NCI-H146 treated with DMSO at 0.1 percent for 48 hours (cell line): Measurements from ENCODE around the gene TTLL11.
"Not testable (repeated sequence)": the region's sequence is repeated elsewhere in the genome, so short reads cannot be mapped to it uniquely, and the experiment has no call there.

ENCODE experiments used
- DNase-seq: peaks from one replicate; lab custom pipeline; 2025; ENCODE audit not compliant: unreplicated experiment; lab: John Stamatoyannopoulos, UW

TTLL11 gene

DNA sequence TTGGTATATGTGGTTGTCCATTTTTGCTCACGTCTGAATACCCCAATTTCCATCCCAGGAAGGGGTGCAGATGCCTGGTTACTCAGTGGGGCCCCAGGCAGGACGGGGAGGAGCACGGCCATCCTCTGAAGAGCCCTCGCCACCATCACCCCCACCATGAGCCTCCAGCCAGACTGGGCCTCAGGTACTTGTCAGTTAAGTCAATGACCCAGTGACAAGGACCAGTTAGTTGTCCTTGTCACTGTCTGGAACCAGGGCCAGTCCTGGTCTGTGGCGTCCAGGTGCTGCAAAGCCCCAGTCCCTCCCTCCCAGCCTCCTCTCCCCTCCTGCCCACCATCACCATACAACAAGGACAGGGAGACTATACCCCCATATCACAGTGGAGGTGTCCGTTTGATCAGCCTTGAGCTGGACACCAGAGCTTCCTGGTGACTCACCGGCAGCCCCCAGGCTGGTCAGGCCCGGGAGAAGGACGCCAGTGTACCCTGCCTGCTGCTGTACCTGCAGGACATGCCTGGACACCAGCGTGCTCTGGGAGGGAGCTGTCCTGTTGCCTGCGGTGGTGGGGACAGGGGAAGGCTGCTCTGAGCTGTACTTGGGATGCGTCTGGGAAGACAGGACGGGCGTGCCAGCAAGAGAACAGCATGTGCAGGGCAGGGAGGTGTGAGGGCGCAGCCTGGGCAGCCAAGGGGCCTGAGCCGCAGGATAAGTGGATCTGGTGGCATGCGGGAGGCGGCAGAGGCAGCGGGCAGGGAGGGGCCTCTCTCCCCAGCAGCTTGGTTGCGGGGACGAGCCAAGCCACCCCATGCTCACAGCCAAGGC lies 32.6 kb upstream of the TTLL11 start:
- no peak for DNase-seq

DNA sequence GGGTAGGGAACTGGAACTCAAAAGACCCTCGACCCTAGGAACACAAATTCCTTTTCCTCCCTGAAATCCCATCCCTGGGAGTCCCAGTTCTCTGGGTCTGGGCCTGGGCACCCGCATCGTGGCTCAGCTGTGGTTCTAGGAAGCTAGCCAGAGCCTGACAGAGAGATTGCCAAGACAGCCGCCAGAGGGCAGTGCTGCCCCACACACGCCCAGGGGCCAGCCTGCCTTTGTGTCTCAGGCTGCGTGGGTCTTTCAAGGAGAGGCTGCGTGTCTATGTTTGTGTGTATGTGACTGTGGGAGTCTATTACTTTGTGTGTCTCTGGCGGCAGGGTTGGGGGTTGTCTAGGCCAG lies 32.0 kb upstream of the TTLL11 start:
- DNase-seq = peak; percentile 44

DNA sequence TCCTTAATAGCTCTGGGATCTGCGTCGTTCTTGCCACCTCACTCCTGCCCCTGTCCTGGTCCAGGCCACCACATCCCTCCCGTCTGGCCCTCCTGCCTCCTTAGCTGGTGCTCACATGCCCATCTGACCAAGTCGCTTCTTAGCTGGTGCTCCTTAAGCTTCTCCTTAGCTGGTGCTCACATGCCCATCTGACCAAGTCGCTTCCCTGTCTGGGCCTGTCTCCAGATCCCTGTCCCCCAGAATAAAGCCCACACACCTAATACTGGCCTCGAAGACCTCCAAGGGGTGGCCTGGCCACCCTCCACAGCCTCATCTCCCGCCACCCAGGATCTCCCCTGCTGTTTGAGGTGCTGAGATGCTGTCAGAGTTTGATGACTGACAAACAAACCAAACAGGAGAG lies 31.4 kb upstream of the TTLL11 start:
- no peak for DNase-seq

DNA sequence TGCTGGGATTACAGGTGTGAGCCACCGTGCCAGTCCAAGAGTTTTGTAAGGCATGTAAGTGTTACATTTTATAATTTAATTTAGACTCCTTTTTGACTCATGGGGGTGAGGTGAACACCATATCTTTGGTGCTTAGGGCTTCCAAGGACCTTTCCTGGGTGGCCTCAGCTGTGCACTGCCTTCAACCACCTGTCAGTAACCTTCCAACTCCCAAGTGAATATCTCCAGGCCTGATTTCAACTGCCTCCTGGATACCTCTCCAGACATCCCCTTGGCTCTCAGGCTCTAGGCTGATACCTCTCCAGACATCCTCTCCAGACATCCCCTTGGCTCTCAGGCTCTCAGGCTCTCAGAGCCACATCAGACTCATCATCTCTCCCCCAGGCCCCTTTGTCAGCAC lies 30.9 kb upstream of the TTLL11 start:
- no peak for DNase-seq

DNA sequence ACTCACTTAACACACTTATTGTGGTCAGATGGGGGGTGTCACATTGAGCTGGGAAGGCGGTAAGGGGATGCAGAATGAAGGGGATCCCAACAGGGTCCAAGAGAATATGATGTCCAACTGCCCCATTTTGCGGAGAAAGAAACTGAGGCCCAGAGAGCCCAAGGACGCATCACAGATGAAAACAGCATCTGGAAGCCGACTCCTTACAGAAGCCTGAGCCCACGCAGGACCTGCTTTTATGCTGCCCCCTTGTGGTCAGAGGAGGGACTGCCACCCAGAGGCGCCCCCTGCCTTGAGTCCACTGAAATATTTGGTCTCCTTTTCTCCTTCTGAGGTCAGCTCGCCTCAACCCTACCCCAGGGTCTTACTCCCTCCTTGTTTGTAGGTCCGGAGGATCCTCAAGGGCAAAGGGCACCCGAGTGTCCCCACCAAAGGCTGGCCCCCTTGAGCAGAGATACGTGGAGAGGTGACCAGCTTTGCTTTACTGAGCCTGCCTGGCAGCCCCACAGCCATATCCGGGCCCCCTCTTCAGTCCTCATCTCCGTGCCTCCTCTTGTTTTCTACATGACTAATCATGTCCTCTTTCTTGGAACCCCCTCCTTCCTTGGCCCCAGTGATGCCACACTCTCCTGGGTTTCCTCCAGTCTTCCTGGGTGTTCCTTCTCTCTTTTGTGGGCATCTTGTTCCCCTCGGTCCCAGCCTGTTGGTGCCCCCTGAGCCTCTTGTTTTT lies 30.0 kb upstream of the TTLL11 start:
- DNase-seq = peak; percentile 22

DNA sequence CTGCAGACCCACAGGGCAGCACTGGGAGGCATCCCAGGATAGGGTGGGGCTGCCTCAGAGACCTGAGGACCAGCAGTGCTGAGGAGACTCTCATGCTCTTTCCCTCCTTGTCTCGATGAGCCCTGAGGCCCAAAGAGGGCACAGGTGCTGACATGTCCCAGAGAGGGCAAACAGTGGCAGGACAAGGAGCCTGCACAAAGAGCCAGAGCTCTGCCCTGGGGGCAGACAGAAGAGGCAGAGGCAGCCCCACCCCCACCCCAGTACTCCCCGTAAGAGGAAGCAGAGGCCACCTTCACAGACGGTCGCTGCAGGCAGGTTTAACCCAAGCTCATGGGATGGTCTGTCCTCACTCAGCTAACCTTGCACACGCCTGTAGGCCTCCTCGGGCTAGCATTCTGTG lies 29.4 kb upstream of the TTLL11 start:
- no peak for DNase-seq

DNA sequence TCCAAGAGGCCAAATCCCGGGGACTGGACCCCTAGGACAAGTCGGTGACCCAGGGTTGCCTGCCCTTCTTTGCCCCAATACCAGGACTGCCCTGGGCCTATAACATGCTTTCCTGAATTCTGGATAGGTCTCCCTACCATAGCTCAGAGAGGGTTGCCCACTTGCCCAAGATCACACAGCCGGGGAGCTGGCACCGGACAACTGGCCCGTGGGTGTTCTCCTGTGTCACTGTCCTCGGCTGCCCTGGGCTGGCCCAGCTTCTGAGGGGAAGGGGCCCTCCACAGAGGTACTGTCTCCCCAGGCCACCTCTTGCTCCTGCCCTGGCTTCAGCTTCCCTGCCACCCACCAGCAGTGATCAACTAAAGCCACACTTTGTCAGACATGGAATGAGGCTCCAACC lies 28.8 kb upstream of the TTLL11 start:
- DNase-seq = no peak

DNA sequence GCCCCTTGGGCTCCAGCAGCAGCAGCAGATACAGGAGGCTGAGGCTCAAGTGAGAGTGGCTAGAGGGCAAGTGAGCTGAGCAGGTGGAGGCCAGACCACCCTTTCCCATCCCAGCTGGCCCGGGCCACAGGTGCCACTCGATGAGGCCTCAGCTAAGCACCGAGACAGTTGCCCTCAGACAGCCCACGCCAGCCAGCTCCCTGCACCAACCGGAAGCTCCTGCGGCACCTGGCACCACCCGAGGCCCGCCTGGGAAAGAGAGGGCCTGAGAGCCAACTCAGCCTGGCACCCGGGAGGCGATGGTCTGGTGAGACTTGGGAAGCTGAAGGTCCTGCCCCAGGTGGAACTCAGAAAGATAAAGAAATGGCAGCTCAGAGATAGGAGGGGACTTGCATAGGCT lies 28.3 kb upstream of the TTLL11 start:
- DNase-seq = no peak

DNA sequence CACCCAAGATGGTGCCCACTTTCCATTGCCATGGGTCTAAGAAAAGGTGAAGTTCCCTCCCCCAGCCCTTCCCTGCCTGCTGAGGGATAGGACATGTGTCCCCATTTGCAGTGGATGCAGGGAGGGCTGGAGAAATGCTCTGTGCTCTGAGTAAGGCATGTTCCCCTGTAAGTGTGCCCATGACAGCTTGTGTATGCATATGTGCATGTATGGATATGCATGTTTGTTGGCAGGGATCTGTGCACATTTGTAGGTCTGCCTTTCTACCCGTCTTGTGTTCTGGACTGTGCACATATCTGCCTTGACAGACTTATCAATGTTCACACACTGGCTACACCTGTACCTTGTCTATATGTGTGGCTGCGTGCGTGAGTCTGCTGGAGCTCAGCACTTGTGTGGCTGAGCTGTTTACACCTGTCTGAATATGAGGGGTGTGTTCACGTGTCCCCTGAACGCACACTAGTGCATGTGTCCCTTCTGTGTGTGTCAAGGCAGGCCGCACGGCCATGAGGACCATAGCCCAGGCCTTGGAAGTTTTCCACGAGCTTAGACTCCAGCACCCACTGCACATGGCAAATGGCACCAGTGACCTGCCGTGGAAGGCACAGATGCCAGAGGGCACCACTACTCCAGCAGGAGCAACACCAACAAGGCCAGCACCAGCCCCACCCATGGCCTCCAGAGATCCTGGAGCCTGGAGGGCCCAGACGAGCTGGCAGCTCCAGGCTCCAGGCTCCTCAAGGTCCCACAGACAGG lies 27.4 kb upstream of the TTLL11 start:
- DNase-seq = no peak

DNA sequence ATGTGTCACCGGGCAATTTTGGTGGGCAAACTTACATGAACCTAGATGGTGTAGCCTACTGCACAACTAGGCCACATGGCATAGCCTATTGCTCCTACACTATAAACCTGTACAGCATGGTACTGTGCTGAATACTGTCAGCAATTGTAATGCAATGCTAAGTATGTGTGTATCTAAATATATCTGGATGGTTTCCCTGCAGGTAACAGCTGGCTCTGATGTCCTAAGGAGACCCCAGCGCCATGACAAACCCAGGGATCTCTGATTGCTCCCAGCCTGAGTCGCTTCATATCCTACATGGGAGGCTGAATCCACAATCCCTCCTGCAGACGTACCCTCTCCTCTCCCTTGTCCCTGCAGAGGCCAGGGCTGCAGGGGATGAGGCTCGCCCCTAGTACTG lies 26.6 kb upstream of the TTLL11 start:
- DNase-seq = no peak

DNA sequence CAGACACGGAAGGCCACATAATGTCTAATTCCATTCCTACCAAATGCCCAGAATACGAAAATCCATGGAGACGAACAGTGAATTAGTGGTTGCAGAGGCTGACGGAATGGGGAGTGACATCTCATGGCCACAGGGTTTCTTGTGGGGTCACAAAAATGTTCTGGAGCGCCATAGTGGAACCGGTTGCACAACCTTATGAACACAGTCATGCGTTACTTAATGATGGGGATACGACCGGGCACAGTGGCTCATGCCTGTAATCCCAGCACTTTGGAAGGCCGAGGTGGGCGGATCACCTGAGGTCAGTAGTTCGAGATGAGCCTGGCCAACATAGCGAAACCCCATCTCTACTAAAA lies 26.0 kb upstream of the TTLL11 start:
- DNase-seq = no peak

DNA sequence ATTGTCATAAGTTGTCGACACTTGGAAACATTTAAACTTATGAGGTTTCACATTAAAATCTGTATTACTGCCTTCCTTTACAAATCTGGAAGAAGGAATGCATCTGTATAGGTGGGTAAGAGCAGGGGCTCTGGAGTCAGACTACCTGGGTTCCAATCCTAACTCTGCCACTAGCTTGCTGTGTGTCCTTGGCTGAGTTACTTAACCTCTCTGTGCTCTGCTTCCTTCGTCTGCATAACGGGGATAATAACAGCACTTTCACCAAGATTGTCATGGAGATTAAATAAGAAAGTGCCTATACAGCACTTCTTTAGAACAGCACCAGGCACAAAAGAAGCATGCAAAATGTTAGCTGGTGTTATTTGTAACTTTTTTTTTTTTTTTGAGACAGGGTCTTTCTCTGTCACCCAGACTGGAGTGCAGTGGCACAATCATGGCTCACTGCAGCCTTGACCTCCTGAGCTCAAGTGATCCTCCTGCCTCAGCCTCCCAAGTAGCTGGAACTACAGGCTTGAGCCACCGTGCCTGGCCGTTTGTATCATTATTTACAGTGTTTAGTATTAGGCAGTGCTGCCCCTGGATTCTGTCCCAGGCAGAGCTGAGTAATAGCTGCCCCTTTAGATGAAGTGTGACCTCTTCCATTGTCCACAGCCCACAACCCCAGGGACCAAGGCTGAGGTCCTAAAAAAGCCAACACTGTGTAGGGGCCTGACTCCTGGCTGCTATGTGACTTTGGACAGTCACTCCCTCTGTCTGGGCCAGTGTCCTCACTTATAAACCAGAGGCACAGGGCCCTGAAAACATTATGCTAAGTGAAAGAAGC lies 25.4 kb upstream of the TTLL11 start:
- DNase-seq = no peak

DNA sequence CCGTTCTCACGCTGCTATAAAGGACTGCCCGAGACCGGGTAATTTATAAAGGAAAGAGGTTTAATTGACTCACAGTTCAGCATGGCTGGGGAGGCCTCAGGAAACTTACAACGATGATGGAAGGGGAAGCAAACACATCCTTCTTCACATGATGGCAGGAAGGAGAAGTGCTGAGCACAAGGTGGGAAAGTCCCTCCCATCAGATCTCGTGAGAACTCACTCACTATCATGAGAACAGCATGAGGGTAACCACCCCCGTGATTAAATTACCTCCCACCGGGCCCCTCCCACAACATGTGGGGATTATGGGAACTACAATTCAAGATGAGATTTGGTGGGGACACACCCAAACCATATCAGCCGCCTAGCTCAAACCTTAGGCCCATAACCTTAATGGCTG lies 24.1 kb upstream of the TTLL11 start:
- not testable (repeated sequence) for DNase-seq

DNA sequence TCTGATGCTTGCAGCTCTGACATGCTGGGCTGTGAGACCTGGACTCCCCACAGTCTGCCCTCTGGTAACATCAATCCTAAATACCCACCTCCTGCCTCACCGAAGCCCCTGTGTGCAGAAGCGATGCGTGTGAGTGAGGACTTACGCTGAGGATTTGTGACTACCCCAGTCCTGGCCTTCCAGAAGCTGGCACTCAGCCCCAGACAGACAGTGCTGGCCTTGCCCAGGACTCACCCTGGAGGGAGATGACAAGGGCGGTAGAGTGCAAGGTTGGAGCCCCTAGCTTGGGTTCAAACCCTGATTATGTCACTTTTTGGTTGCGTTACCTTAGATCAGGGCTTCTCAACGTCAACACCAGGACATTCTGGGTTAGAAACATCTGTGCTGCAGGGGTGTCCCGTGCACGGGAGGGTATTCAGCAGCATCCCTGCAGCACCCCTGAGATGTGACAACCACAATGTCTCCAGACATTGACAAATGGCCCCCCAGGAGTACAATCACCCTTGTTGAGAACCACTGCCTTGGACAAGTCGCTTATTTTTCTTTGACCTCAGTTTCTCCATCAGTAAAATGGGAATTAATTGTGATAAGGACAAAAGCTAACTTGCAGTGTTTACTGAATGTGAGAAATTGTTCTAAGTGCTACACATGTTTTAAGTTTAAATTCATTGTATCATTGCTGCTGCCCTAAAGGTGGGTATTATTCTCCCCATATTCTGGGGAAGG lies 23.5 kb upstream of the TTLL11 start:
- no peak for DNase-seq

DNA sequence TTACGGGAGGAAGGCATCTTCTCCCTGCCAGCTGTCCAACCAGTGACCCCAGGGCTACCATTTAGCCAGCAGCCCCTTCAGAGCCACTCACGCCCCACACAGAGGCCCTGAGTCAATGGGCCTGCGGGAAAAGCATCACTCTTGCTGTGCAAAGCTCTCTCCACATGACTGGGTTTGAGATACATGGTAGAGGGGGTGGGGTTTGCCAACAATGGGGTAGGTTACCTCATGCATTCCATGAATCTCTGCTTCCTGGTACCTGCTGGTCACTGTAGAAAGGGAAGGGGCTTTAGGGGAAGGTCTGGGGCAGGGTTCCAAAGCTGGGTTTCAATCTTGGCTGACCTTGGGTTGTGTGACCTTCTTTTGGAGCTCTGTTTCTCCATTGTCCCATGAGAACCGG lies 22.9 kb upstream of the TTLL11 start:
- DNase-seq = no peak

DNA sequence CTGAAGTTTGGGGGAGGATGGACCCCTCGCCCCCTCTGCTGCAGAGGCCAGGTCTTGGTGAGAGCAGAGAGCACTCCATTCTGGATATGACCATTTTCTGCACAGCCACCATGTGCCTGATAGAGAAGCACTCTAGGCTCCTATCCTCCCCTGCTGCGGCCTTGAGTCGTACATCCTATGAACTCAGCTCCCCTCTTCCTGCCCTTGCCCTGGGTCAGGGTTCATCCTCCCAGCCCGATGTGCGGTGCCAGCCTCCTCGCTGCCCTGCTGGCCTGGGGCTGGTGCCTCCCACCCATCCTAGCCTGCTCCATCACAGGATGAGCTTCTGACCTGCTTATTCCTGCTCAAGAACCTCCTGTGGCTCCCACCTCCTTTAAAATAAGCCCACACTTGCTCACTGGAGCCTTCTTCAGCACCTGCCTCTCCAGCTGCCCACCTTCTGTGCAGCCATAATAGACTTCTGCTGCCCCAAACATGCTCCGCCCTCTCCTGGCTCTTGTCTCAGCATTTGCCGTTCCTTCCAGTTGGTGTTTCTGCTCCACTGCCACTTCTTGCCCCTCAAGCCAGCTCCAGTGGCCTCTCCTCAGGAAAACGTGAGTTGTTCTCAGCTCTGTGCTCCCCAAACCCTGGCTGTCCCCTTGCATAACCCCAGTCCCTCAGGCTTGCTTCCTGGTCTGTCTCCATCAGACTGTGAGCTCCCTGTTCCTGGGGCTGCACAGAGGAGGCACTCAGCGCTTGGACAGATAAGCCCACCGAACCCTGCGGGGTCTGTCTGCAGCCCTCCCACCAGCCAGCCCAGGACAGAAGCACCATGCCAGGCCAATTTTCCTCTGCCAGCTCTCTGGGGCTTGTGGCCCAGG lies 22.3 kb upstream of the TTLL11 start:
- no peak for DNase-seq

DNA sequence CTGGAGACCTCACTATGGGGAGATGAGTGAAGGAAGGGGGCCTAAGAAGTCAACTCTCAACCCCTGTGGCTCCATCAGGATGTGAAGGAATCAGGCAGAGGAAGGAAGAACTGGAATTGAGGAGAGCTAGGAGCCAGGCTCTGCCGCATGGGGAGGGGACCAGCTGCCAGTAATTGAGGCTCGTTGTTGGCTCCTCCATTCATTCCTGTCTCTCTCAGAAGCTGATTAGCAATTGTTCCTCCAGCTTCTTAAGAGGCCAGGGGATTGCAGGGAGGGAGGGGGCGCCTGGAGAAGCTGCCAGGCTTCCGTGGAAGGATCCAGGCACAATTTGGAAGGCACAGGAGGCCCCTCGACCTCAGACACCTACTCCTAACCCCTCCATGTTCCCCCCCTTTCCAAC lies 20.5 kb upstream of the TTLL11 start:
- no peak for DNase-seq

DNA sequence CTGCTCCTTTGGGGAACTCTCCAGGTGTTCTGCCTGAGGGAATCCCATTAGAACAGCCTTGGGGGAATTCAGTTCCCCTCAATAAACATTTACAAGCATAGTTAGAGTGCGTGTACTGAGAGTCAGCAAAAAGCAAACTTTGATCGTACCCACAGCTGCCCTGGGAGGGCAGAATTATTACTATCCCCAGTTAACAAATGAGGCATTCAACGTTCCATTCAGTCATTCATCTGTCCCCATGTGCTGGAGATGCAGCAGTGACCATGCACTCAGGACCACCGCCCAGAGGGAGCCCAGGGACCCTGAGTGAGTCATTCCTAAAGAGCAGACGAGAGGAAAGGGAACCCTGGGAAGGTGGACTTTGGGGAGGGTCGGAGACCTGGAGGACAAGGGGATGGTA lies 19.1 kb upstream of the TTLL11 start:
- no peak for DNase-seq

DNA sequence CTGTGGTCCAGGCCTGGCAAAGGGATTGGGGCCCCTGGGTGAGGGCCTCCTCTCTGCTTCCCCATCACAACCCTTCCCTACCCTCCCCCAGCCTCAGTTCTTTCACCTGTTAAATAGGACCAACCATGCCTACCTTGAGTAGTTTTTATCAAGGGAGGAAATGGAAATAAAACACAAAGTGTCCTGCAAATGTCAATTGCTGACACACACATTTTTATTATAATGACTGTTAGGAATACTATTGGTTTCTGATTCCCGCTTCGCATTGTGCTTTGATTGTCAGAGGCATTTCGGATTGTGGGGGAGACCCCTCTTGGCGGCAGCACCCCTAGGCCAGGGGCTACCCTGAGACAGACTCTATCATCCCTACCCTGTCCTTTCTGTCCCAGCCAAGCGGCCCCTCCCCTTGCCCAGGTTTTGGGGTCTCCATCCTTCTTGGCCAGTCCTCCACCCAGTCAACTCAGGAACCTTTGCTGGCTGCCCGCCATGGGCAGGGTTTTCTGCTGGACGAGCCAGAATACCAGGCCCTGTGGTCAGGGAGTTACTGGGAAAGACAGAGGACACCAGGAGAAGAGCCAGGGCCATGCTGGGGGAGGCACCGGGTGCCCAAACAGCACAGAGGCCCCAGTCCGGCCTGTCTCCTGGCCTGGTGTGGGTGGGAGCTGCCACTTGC lies 18.4 kb upstream of the TTLL11 start:
- no peak for DNase-seq
